Posterior cingulate gyrus (tissue), 11 donors: ENCODE results near the gene HTR1D.
A peak's percentile ranks its signal among the peaks of the same experiment; 100 is the strongest.
"Not testable (repeated sequence)": the region's sequence is repeated elsewhere in the genome, so short reads cannot be mapped to it uniquely, and the experiment has no call there.

Experiments used
- DNase-seq, 10 donors: peaks; one replicate each; pipeline versions ENCODE4 v3.0.0 to v3.0.0-alpha.2; 2020 to 2021; ENCODE audit warnings: mixed read lengths in 3 of 10
- intact Hi-C: fragments of 100-400 bp; cut with DNase I; formaldehyde crosslinking; loops from one replicate; pipeline ENCODE4 v1.15.1; 2023

HTR1D gene, protein sequence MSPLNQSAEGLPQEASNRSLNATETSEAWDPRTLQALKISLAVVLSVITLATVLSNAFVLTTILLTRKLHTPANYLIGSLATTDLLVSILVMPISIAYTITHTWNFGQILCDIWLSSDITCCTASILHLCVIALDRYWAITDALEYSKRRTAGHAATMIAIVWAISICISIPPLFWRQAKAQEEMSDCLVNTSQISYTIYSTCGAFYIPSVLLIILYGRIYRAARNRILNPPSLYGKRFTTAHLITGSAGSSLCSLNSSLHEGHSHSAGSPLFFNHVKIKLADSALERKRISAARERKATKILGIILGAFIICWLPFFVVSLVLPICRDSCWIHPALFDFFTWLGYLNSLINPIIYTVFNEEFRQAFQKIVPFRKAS

GRCh38 chr1:23217421-23218115, at the start of gene HTR1D:
Gene HTR1D, minus strand, starts transcription at chr1:23217502. Its CDS starts 23,283 bp downstream, at chr1:23194219.
- intact Hi-C loops = no loop called here
- peak in 4 of 10 donors; percentile 8 to 82 (median 39) for DNase-seq

DNA sequence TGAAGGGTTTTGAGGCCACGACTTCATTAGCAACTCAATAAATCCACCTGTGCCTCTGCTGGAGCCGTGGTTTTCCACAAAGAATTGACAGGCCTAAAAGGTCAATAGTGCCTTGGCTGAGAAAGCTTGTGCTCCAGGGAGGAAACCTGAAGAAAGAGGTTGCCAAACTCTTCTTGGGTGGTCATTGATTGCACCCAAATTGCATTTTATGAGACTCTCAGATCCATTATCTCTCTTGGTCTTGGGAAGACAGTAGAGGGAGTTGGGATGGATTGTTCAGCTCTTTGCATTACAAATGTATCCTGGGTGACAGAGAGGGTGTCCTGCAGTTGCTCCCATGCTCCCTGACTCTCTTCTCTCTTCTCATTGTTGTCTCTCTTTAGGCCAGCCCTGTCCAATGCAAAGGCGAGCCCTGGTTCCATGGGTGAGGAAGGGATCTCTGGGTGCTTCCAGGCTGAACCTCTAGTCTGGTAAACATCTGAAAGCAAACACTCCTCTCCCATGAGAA, 46.1 kb upstream of the HTR1D start:
- no peak for DNase-seq
- intact Hi-C loops = no loop called here

DNA sequence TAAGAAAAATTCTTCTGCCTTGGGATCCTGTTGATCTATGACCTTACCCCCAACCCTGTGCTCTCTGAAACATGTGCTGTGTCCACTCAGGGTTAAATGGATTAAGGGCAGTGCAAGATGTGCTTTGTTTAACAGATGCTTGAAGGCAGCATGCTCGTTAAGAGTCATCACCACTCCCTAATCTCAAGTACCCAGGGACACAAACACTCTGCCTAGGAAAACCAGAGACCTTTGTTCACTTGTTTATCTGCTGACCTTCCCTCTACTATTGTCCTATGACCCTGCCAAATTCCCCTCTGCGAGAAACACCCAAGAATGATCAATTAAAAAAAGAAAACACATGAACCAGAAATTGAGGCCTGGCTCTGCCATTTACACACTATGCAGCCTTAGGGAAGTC, 40.8 kb upstream of the HTR1D start:
- intact Hi-C loops, DNase-seq: not testable (repeated sequence)

DNA sequence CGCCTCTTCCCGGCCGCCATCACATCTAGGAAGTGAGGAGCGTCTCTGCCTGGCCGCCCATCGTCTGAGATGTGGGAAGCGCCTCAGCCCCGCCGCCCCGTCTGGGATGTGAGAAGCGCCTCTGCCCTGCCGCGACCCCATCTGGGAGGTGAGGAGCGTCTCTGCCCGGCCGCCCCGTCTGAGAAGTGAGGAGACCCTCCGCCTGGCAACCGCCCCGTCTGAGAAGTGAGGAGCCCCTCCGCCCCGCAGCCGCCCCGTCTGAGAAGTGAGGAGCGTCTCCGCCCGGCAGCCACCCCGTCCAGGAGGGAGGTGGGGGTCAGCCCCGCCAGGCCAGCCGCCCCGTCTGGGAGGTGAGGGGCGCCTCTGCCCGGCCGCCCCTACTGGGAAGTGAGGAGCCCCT, 40.1 kb upstream of the HTR1D start:
- intact Hi-C loops, DNase-seq: not testable (repeated sequence)

DNA sequence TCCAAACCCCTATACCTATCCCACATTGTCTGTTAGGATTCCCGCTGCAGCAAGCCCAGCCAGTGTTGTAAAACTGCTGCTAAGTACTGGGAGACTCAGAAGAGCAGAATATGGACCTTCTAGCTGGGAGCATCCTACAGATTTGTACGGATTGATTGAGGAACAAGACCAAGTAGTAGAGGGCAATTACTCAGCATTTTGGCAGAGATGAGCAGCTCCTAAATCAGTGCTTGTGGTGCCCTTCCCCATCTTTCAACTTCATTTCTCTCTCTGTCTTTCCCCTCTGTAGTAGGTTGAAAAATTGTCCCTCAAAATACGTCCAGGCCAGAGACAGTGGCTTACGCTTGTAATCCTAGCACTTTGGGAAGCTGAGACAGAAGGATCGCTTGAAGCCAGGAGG, 37.3 kb upstream of the HTR1D start:
- DNase-seq = no peak
- intact Hi-C loops = no loop called here

DNA sequence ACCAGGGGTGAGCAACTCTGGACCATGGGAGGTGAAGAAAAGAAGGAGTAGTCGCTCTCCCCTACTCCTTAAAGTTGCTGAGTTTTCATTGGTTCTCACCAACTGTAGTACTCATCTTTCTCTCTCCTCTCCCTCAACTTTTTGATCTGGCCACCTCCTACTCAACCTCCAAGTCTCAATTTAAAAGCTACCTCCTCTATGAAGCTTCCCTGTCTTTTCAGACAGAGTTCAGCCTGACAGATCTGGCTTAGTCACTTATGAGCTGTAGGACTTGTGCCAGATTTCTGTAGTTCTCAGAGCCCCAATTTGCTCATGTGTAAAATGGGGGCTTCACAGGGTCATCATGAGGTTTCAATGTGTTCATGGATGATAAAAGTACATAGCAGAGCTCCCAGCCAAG, 34.5 kb upstream of the HTR1D start:
- no peak for DNase-seq
- intact Hi-C loops = no loop called here

GRCh38 chr1:23249787-23250454, 32.6 kb upstream of the HTR1D start:
- intact Hi-C loops = no loop called here

DNA sequence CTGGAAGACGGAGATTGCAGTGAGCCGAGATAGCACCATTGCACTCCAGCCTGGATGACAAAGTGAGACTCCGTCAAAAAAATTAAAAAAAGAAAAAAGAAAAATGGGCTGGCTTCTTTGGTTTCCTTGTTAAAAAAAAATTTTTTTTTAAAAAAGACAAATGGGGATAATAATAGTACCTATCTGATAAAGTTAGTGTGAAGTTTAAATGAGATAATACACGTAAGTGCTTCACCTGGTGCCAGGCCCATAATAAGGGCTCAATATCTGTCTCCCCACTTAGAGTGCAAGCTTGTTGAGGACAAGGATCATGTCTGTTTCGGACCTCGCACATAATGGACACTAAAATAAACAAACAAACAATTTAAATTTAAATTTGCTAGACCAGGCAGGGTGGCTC, 30.0 kb upstream of the HTR1D start:
- DNase-seq = no peak
- intact Hi-C loops = no loop called here

More at GRCh38 chr1:23249787-23250454, 32.6 kb upstream of the HTR1D start:
- DNase-seq = no peak

GRCh38 chr1:23246274-23246673, 29.0 kb upstream of the HTR1D start:
- no peak for DNase-seq
- intact Hi-C loops = no loop called here

GRCh38 chr1:23244256-23244761, 27.0 kb upstream of the HTR1D start:
- intact Hi-C loops = no loop called here
- DNase-seq = no peak

- intact Hi-C loops = no loop called here
- no peak for DNase-seq
Observed at GRCh38 chr1:23242414-23242813, 25.1 kb upstream of the HTR1D start.

- DNase-seq = no peak
- intact Hi-C loops = no loop called here
Observed at GRCh38 chr1:23239638-23240295, 22.5 kb upstream of the HTR1D start.

GRCh38 chr1:23238565-23238964, 21.3 kb upstream of the HTR1D start:
- DNase-seq = no peak
- intact Hi-C loops = no loop called here

GRCh38 chr1:23237508-23237907, 20.2 kb upstream of the HTR1D start:
- intact Hi-C loops = no loop called here
- no peak for DNase-seq

DNA sequence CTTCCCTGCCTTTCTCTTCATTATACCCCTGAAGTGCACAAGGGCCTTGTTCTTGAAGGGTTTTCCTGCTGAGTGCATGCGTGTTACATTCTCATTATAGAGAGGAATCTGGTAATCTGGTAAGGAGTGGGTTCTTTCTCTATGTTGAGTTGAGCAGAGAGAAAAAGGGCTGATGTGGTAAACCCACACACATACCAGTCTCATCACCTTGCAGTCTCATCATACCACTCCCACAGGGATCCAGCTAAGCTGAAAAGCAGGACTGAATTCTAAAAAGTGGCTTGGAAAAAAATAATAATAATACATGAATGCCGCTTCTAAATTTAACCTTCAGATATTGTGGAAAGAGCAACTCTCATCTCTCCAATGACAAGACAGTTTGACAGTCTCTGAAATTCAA, 10.5 kb upstream of the HTR1D start:
- intact Hi-C loops = no loop called here
- DNase-seq = no peak

DNA sequence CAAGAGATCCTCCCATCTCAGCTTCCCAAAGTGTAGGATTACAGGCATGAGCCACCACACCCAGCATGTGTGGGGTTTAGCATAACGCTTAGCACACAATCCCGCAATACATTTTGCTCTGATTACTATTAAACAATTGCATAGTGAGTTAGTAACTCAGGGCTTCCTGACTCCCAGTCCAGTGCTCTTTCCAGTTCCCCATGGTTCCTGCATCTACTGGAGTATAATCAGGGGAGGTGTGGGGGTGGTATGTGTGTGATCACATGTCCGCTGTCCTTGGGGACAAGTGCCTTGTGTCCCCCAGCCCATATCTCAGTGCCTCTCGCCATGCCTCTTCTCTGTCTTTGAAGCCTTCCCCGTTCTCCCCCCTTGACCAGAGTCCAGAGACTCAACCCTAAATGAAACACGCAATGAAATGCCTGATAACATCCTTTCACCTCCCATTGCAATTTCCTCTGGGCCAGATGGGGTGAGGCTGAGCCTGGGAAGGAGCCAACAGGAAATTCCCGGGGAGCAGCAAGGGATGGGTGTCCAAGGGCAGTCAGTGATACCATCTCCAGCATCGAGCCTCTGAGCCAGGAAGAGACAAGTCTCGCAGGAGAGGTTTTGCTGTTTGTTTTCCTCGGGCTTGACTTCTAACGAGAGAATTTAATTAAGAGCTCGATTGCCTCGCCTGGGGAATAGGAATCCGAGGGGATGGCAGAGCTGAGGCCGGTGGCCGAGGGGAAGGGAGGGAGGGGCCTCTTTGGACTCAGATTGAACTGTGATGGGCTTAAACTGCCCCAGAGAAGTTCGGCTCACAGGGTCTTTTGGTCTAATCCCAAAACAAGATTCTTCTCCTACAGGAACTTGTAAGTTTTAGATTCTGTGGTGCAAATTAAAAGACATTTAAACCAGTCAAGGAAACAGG, 7.7 kb upstream of the HTR1D start:
- intact Hi-C loops = no loop called here
- peak in 1 of 10 donors; percentile 2 for DNase-seq

DNA sequence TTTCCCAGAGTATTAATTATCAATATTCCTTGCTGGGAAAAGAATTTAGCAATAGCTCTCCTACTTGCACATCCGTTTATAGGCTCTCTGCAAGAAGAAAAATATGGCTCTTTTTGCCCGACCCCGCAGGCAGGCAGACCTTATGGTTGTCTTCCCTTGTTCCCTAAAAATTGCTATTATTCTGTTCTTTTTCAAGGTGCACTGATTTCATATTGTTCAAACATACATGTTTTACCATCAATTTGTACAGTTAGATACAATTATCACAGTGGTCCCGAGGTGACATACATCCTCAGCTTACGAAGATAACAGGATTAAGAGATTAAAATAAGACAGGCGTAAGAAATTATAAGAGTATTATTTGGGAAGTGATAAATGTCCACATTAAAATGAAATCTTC, 6.7 kb upstream of the HTR1D start:
- intact Hi-C loops = not testable (repeated sequence)
- DNase-seq = peak in 1 of 10 donors; percentile 7

DNA sequence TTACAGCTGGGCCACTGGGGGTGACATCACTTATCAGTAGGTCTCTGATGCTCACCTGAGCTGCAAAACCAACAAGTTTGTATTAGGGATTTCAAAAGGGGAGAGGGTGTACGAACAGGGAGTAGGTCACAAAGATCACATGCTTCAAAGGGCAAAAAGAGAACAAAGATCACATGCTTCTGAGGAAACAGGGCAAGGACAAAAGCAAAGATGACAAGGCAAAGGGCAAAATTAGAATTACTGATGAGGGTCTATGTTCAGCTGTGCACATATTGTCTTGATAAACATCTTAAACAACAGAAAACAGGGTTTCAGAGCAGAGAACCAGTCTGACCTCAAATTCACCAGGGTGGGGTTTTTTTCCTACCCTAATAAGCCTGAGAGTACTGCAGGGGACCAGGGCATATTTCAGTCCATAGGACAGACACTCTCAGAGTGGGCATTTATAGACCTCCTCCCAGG, 6.2 kb upstream of the HTR1D start:
- DNase-seq, intact Hi-C loops: not testable (repeated sequence)

GRCh38 chr1:23222742-23223141, 5.4 kb upstream of the HTR1D start:
- intact Hi-C loops = no loop called here
- no peak for DNase-seq
